B cell (primary cell): ENCODE data around the gene RBMXL3. TPM values are rescaled to one million over a fixed set of nuclear protein-coding genes. Genes with fewer than 3 reads are reported as not detected.

Experiments used
- ATAC-seq: fragments of 200-7000 bp; cut with Tn5 transposase; one replicate; pipeline ENCODE4 v1.10.0; 2021; ENCODE audit warnings: low read depth, mild to moderate bottlenecking, moderate number of reproducible peaks, moderate library complexity
- CTCF ChIA-PET: fragments of 350-600 bp; sonication (Branson Sonifier 250); formaldehyde crosslinking; loops from one replicate; lab custom pipeline; 2021; ENCODE audit warnings: antibody characterized with exemption, inconsistent platforms; lab: Charles Lee
- POLR2A ChIA-PET: fragments of 350-600 bp; sonication (Branson Sonifier 250); formaldehyde crosslinking; loops from one replicate; lab custom pipeline; 2021; ENCODE audit warnings: antibody characterized with exemption; lab: Charles Lee
- DNase-seq: peaks from one replicate; pipeline ENCODE4 v3.0.0; 2013
- H2AFZ ChIP-seq: 2 replicates; pipeline ENCODE4 v1.6.1; 2012; ENCODE audit warnings: mild to moderate bottlenecking, low read depth, low read length; ENCODE audit not compliant: insufficient read depth, poor library complexity, severe bottlenecking
- H3K27ac ChIP-seq, 2 donors: 1 replicate in 1 of 2; 2 replicates in 1 of 2; pipeline ENCODE4 v1.5.1; 2012 to 2013; ENCODE audit warnings: low read length in 2 of 2, mild to moderate bottlenecking in 2 of 2, moderate library complexity in 1 of 2
- H3K27me3 ChIP-seq, 4 experiments: fragments of 200-600 bp in 1 of 4; sonication (generic) in 1 of 4; replicated peaks in 1 of 4; 1 replicate in 2 of 4; 2 replicates in 2 of 4; pipeline versions ENCODE4 v1.6.1 to v1.7.0; 2013 to 2016; ENCODE audit warnings: low read length in 3 of 4, mild to moderate bottlenecking in 2 of 4, mixed read lengths in 1 of 4, moderate library complexity in 1 of 4; ENCODE audit not compliant: insufficient read depth in 4 of 4, control insufficient read depth in 3 of 4; ENCODE audit errors: control extremely low read depth in 1 of 4
- H3K36me3 ChIP-seq, 2 experiments: replicated peaks in 1 of 2; 1 replicate in 1 of 2; 2 replicates in 1 of 2; pipeline versions ENCODE4 v1.6.1 to v1.7.1; 2013; ENCODE audit warnings: low read length in 1 of 2; ENCODE audit not compliant: insufficient read depth in 2 of 2, control insufficient read depth in 1 of 2; ENCODE audit errors: control extremely low read depth in 1 of 2, extremely low read depth in 1 of 2
- H3K4me1 ChIP-seq, 2 donors: fragments of 200-600 bp in 1 of 2; sonication (generic) in 1 of 2; 1 replicate in 1 of 2; 2 replicates in 1 of 2; pipeline versions ENCODE4 v1.5.1 to v1.6.1; 2013 to 2017; ENCODE audit warnings: low read length in 2 of 2; ENCODE audit not compliant: control insufficient read depth in 2 of 2, insufficient read depth in 2 of 2
- H3K4me2 ChIP-seq: replicated peaks from 2 replicates; pipeline ENCODE3; 2012; ENCODE audit warnings: mild to moderate bottlenecking, low read depth, low read length; ENCODE audit not compliant: poor library complexity, severe bottlenecking
- H3K4me3 ChIP-seq, 5 experiments: fragments of 200-600 bp in 1 of 5; sonication (generic) in 1 of 5; 1 replicate in 3 of 5; 2 replicates in 2 of 5; pipeline versions ENCODE4 v1.5.1 to v1.7.0; 2011 to 2016; ENCODE audit warnings: low read length in 4 of 5, mild to moderate bottlenecking in 4 of 5, low read depth in 2 of 5, control low read depth in 1 of 5, moderate library complexity in 1 of 5; ENCODE audit not compliant: insufficient read depth in 1 of 5; ENCODE audit errors: control extremely low read depth in 1 of 5, extremely low read depth in 1 of 5
- H3K79me2 ChIP-seq: fragments of 200-600 bp; sonication (generic); one replicate; pipeline ENCODE4 v1.6.0; 2016; ENCODE audit warnings: low read length; ENCODE audit not compliant: control insufficient read depth, insufficient read depth
- H3K9ac ChIP-seq: fragments of 200-600 bp; sonication (generic); 2 replicates; pipeline ENCODE4 v1.6.1; 2017; ENCODE audit warnings: mild to moderate bottlenecking, low read length, moderate library complexity
- H3K9me3 ChIP-seq, 3 donors: one replicate each; pipeline versions ENCODE4 v1.6.1 to v1.7.1; 2013; ENCODE audit warnings: low read length in 2 of 3; ENCODE audit not compliant: control insufficient read depth in 2 of 3, insufficient read depth in 1 of 3; ENCODE audit errors: control extremely low read depth in 1 of 3
- H4K20me1 ChIP-seq: 2 replicates; pipeline ENCODE4 v1.6.0; 2012; ENCODE audit warnings: mild to moderate bottlenecking, low read length; ENCODE audit not compliant: insufficient read depth, control insufficient read depth, poor library complexity, severe bottlenecking
- H3K27ac Mint-ChIP-seq: one replicate; pipeline ENCODE4 v1.8.0; 2021; ENCODE audit warnings: mixed read lengths
- H3K27me3 Mint-ChIP-seq: one replicate; pipeline ENCODE4 v1.8.0; 2021; ENCODE audit warnings: mixed read lengths
- H3K4me1 Mint-ChIP-seq: one replicate; pipeline ENCODE4 v1.8.0; 2021; ENCODE audit warnings: mixed read lengths
- H3K4me3 Mint-ChIP-seq: one replicate; pipeline ENCODE4 v1.8.0; 2021; ENCODE audit warnings: mixed read lengths
- H3K9me3 Mint-ChIP-seq: one replicate; pipeline ENCODE4 v1.8.0; 2022; ENCODE audit warnings: mixed read lengths; ENCODE audit not compliant: insufficient read depth
- CTCF ChIP-seq: fragments of 200-600 bp; IDR thresholded peaks from one replicate; pipeline ENCODE4 v1.8.0; 2022; ENCODE audit warnings: antibody characterized with exemption, mild to moderate bottlenecking
- EZH2 ChIP-seq: IDR thresholded peaks from 2 replicates; pipeline ENCODE4 v1.6.1; 2012; ENCODE audit warnings: borderline replicate concordance, low read depth, mild to moderate bottlenecking, moderate library complexity, low read length; ENCODE audit not compliant: insufficient read depth, poor library complexity, severe bottlenecking
- WGBS: methylation state at CpG from one replicate; pipeline ENCODE4 v1.1.5; 2013; ENCODE audit warnings: missing lambda C conversion rate; ENCODE audit not compliant: insufficient coverage; 5-methylcytosine and 5-hydroxymethylcytosine counted together
- intact Hi-C: fragments of 100-400 bp; cut with micrococcal nuclease; formaldehyde crosslinking; loops from one replicate; pipeline ENCODE4 v1.10.0; 2022
- polyA plus RNA-seq: library from polyadenylated mRNA; depleted of rRNA; stranded (reverse); fragments of >200 nt; gene quantifications from 2 replicates; pipeline ENCODE4 v1.2.3, GENCODE V29; 2012
- total RNA-seq, 2 donors: library from RNA; stranded (reverse); fragments of 120-200 nt in 1 of 2; gene quantifications; 1 replicate in 1 of 2; 2 replicates in 1 of 2; pipeline versions ENCODE4 v1.2.3 to v1.2.4, GENCODE V29; 2013 to 2022

RBMXL3 gene
- total and polyA plus RNA-seq, 2 donors (not counting 1 experiment from before 2014, with no cell fraction given): not detected

DNA sequence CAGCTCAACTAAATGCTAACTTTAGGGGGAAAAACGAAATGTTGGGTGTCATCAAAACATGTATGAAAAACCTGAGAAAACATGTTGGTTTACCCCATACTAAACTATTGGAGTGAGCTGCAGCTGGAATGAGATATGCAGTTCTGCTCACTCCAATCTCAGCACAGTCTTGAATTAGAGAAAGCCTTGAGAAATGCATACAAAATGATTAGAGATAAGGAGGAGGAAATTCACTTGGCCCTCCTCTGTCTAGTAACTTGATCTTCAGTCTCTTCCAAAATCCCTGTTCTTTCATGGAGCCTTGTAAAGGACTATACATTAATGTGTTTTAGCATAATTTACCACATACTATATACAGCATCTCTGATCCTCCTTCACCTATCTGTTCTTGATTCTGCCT, 47.8 kb downstream of the RBMXL3 start:
- peaks cover 0 to 3% (median 1%) of the 10 kb centered on the region in 4 experiments for H3K27me3 ChIP-seq
- H3K4me3 Mint-ChIP-seq: no peak overlapping the region
- ChIA-PET CTCF (no interaction called here), POLR2A (no interaction called here)
- no peak overlapping the region for H2AFZ ChIP-seq
- no peak overlapping the region for H3K4me3 ChIP-seq
- no peaks in the 10 kb centered on the region for H3K79me2 ChIP-seq
- H3K4me1 Mint-ChIP-seq: peaks cover 4% of the 10 kb centered on the region
- no peaks in the 10 kb centered on the region for H3K9me3 Mint-ChIP-seq
- no CpG with 5 or more reads among the region's 1 CpG for WGBS
- DNase-seq (no peak), ATAC-seq (no peak)
- intact Hi-C loops: no loop called here
- no peaks in the 10 kb centered on the region for H3K4me1 ChIP-seq
- TF ChIP-seq EZH2: no peak
- no peak for TF ChIP-seq CTCF
- H3K27ac Mint-ChIP-seq: no peak overlapping the region
- H3K9ac ChIP-seq: no peak overlapping the region
- peaks cover 11% of the 10 kb centered on the region for H3K27me3 Mint-ChIP-seq
- H3K4me2 ChIP-seq: no peak overlapping the region
- no peak overlapping the region for H3K27ac ChIP-seq
- H3K9me3 ChIP-seq: no peaks in the 10 kb centered on the region
- H4K20me1 ChIP-seq: no peaks in the 10 kb centered on the region
- no peaks in the 10 kb centered on the region for H3K36me3 ChIP-seq

Other genes with a start within 250 kb of the RBMXL3 start
- not detected in 2 replicates for gene IL13RA2, start 171.8 kb upstream of the RBMXL3 start, total RNA-seq
- not detected in 2 replicates for gene IL13RA2, start 171.8 kb upstream of the RBMXL3 start, polyA plus RNA-seq
- not detected in 2 replicates for gene LRCH2, start 44.7 kb downstream of the RBMXL3 start, total RNA-seq
- not detected in 2 replicates for gene LRCH2, start 44.7 kb downstream of the RBMXL3 start, polyA plus RNA-seq
- not detected in 2 replicates for gene LUZP4, start 100.3 kb downstream of the RBMXL3 start, total RNA-seq
- not detected in 2 replicates for gene LUZP4, start 100.3 kb downstream of the RBMXL3 start, polyA plus RNA-seq